Natural killer cell (primary cell): ENCODE data around the gene USP28. TPM values are rescaled to one million over a fixed set of nuclear protein-coding genes. Genes with fewer than 3 reads are reported as not detected.
A peak's percentile ranks its signal among the peaks of the same experiment; 100 is the strongest.

ENCODE experiments used
- ATAC-seq, 3 donors: fragments of 150-1000 bp in 2 of 3; fragments of 200-7000 bp in 1 of 3; cut with Tn5 transposase; 1 replicate in 1 of 3; 2 replicates in 2 of 3; pipeline ENCODE4 v1.10.0; 2021; ENCODE audit warnings: mild to moderate bottlenecking in 2 of 3, moderate library complexity in 2 of 3
- DNase-seq, 2 donors: peaks; one replicate each; pipeline versions ENCODE4 v3.0.0 to v3.0.0-alpha.2; 2013 to 2021; ENCODE audit warnings: mixed read lengths in 1 of 2
- H3K27ac ChIP-seq: one replicate; pipeline ENCODE4 v1.5.1; 2013; ENCODE audit warnings: mild to moderate bottlenecking, low read length
- H3K27me3 ChIP-seq: one replicate; pipeline ENCODE4 v1.6.1; 2013; ENCODE audit warnings: low read length; ENCODE audit not compliant: control insufficient read depth, insufficient read depth
- H3K36me3 ChIP-seq: one replicate; pipeline ENCODE4 v1.6.1; 2013; ENCODE audit warnings: low read length; ENCODE audit not compliant: control insufficient read depth, insufficient read depth
- H3K4me1 ChIP-seq: one replicate; pipeline ENCODE4 v1.6.1; 2013; ENCODE audit warnings: low read length; ENCODE audit not compliant: control insufficient read depth, insufficient read depth
- H3K4me3 ChIP-seq: one replicate; pipeline ENCODE4 v1.5.1; 2013; ENCODE audit warnings: low read length
- H3K9me3 ChIP-seq: one replicate; pipeline ENCODE4 v1.6.1; 2013; ENCODE audit warnings: low read length; ENCODE audit not compliant: control insufficient read depth, insufficient read depth
- H3K27ac Mint-ChIP-seq, 2 donors: one replicate each; pipeline ENCODE4 v1.8.0; 2022; ENCODE audit warnings: mild to moderate bottlenecking in 2 of 2, mixed read lengths in 2 of 2, moderate library complexity in 1 of 2
- H3K27me3 Mint-ChIP-seq, 2 donors: one replicate each; pipeline ENCODE4 v1.8.0; 2022; ENCODE audit warnings: low read depth in 2 of 2, mixed read lengths in 2 of 2
- H3K36me3 Mint-ChIP-seq: one replicate; pipeline ENCODE4 v1.8.0; 2022; ENCODE audit warnings: mixed read lengths
- H3K4me1 Mint-ChIP-seq, 2 donors: one replicate each; pipeline ENCODE4 v1.8.0; 2022; ENCODE audit warnings: mixed read lengths in 2 of 2
- H3K4me3 Mint-ChIP-seq: one replicate; pipeline ENCODE4 v1.8.0; 2022; ENCODE audit warnings: mild to moderate bottlenecking, moderate library complexity, mixed read lengths
- H3K9me3 Mint-ChIP-seq, 2 donors: one replicate each; pipeline ENCODE4 v1.8.0; 2022; ENCODE audit warnings: mixed read lengths in 2 of 2
- CTCF ChIP-seq: fragments of 200-600 bp; IDR thresholded peaks from one replicate; pipeline ENCODE4 v1.8.0; 2022; ENCODE audit warnings: antibody characterized with exemption
- WGBS: methylation state at CpG from one replicate; pipeline ENCODE4 v1.1.7; 2013; ENCODE audit warnings: missing lambda C conversion rate; ENCODE audit not compliant: insufficient coverage; 5-methylcytosine and 5-hydroxymethylcytosine counted together
- intact Hi-C: fragments of 100-400 bp; cut with micrococcal nuclease; formaldehyde crosslinking; loops from one replicate; pipeline ENCODE4 v1.14.2; 2022
- total RNA-seq, 4 donors: library from RNA; stranded (reverse); fragments of 120-200 nt in 1 of 4; gene quantifications; one replicate each; pipeline versions ENCODE4 v1.2.3 to v1.2.4, GENCODE V29; 2013 to 2022

Gene USP28
- total RNA-seq, 3 donors from 2014 or later (not counting 1 experiment from before 2014, with no cell fraction given) = 118 to 160 (median 132) TPM

- TF ChIP-seq CTCF = no peak
- Mint-ChIP-seq H3K4me3 (peak overlapping the region; percentile 56), H3K27me3 (no peaks in the 10 kb centered on the region), H3K36me3 (peaks cover 12% of the 10 kb centered on the region), H3K27ac (peak overlapping the region; percentile 79 to 84), H3K9me3 (no peaks in the 10 kb centered on the region), H3K4me1 (peaks cover 33 to 36% of the 10 kb centered on the region in 2 donors)
- peak; percentile 53 to 66 (median 58) for ATAC-seq
- H3K4me1 ChIP-seq = peaks cover 3% of the 10 kb centered on the region
- H3K9me3 ChIP-seq = no peaks in the 10 kb centered on the region
- 64% methylated on average over 3 of the region's 3 CpGs for WGBS
- H3K36me3 ChIP-seq = peaks cover 43% of the 10 kb centered on the region
- no peak overlapping the region for H3K4me3 ChIP-seq
- intact Hi-C loops = no loop called here
- DNase-seq = no peak
- H3K27ac ChIP-seq = peak overlapping the region; percentile 61
- no peaks in the 10 kb centered on the region for H3K27me3 ChIP-seq
Measured at GRCh38 chr11:113840932-113841664, 34.3 kb downstream of the USP28 start.

- peaks cover 3% of the 10 kb centered on the region for H3K4me1 ChIP-seq
- Mint-ChIP-seq H3K4me3 (no peak overlapping the region), H3K36me3 (peaks cover 12% of the 10 kb centered on the region), H3K9me3 (no peaks in the 10 kb centered on the region), H3K27me3 (no peaks in the 10 kb centered on the region), H3K4me1 (peaks cover 27 to 30% of the 10 kb centered on the region in 2 donors), H3K27ac (peak overlapping the region; percentile 79 to 84)
- H3K9me3 ChIP-seq = no peaks in the 10 kb centered on the region
- no peak for DNase-seq
- no peaks in the 10 kb centered on the region for H3K27me3 ChIP-seq
- no peak for TF ChIP-seq CTCF
- ATAC-seq = no peak
- intact Hi-C loops = no loop called here
- WGBS = 66% methylated on average over 6 of the region's 6 CpGs
- no peak overlapping the region for H3K4me3 ChIP-seq
- peaks cover 46% of the 10 kb centered on the region for H3K36me3 ChIP-seq
- H3K27ac ChIP-seq = peak overlapping the region; percentile 70
Measured at GRCh38 chr11:113839842-113840241, 35.5 kb downstream of the USP28 start.

GRCh38 chr11:113838005-113838404 is 37.4 kb downstream of the USP28 start:
- peaks cover 3% of the 10 kb centered on the region for H3K4me1 ChIP-seq
- TF ChIP-seq CTCF = no peak
- no peak overlapping the region for H3K27ac Mint-ChIP-seq
- intact Hi-C loops = no loop called here
- no peak overlapping the region for H3K27ac ChIP-seq
- H3K27me3 ChIP-seq = no peaks in the 10 kb centered on the region
- H3K4me3 ChIP-seq = no peak overlapping the region
- no peaks in the 10 kb centered on the region for H3K9me3 Mint-ChIP-seq
- H3K4me1 Mint-ChIP-seq = peaks cover 21 to 24% of the 10 kb centered on the region in 2 donors
- H3K27me3 Mint-ChIP-seq = no peaks in the 10 kb centered on the region
- H3K36me3 ChIP-seq = peaks cover 55% of the 10 kb centered on the region
- H3K36me3 Mint-ChIP-seq = peaks cover 7% of the 10 kb centered on the region
- 100% methylated on average over 2 of the region's 2 CpGs for WGBS
- H3K9me3 ChIP-seq = no peaks in the 10 kb centered on the region
- no peak for DNase-seq
- no peak overlapping the region for H3K4me3 Mint-ChIP-seq
- no peak for ATAC-seq

- H3K4me1 Mint-ChIP-seq = peaks cover 5 to 10% of the 10 kb centered on the region in 2 donors
- H3K4me1 ChIP-seq = no peaks in the 10 kb centered on the region
- no peak overlapping the region for H3K4me3 ChIP-seq
- WGBS = 96% methylated on average over 4 of the region's 4 CpGs
- no peak for TF ChIP-seq CTCF
- no peaks in the 10 kb centered on the region for H3K9me3 Mint-ChIP-seq
- ATAC-seq (no peak), DNase-seq (no peak)
- no peak overlapping the region for H3K27ac ChIP-seq
- H3K36me3 ChIP-seq = peaks cover 71% of the 10 kb centered on the region
- no peak overlapping the region for H3K27ac Mint-ChIP-seq
- H3K4me3 Mint-ChIP-seq = no peak overlapping the region
- H3K27me3 ChIP-seq = no peaks in the 10 kb centered on the region
- H3K9me3 ChIP-seq = no peaks in the 10 kb centered on the region
- intact Hi-C loops = no loop called here
- peaks cover 12% of the 10 kb centered on the region for H3K36me3 Mint-ChIP-seq
- no peaks in the 10 kb centered on the region for H3K27me3 Mint-ChIP-seq
Measured at GRCh38 chr11:113835306-113835705, 40.1 kb downstream of the USP28 start.
